ENCODE data around the gene FRMPD1.
"Not testable (repeated sequence)": the region's sequence is repeated elsewhere in the genome, so short reads cannot be mapped to it uniquely, and the experiment has no call there.

The FRMPD1 gene

DNA sequence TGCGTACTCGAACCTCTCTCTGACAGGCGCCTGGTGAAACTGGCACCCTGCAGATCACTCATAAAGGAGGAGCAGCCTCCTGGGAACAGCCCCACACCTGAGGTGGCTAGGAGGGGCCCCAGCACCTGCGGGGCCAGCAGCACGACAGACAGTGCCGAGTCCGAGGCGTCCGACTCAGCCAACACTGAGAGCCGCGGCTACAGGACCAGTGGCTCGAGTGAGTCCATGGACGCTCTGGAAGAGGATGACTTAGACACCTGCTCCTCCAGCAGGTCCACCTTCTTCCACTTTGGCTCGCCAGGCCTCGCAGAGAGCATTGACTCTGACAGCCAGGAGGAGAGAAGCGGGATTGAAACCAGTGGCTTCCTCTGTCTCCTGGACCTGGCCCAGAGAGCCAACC is 89.4 kb downstream of the FRMPD1 start:
- FAIRE-seq, result no peak

DNA sequence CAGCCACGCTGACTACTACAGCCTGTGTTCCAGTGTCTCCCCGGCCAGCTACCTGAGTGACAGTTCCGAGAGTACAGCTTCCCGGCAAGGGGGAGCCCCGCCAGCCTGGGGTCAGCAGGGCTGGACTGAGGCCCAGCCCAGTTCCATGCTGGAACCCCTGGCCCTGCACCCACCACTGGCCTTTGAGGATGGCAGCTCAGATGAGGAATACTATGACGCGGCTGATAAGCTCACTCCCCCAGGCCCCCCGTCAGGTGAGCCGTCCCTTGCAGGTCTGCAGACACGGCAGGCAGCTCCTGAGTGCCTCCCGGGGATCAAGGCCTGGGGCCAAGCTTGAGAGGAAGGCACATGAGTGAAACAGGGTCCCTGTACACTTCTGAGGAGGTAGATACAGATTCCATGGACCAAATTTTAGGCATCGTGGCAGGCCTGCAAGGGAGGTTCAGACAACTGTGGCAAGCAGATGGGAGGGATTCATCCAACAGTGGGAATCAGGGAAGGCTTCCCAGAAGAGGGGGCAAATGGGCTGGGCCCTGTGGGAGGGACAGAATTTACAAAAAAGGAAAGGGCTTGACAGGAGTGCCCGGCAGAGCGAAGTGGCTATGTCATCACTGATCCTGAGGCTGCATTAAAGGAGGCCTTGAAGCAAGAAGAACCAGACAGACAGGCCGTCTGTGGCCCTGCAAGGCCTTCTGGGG is 90.0 kb downstream of the FRMPD1 start:
- FAIRE-seq, result no peak

DNA sequence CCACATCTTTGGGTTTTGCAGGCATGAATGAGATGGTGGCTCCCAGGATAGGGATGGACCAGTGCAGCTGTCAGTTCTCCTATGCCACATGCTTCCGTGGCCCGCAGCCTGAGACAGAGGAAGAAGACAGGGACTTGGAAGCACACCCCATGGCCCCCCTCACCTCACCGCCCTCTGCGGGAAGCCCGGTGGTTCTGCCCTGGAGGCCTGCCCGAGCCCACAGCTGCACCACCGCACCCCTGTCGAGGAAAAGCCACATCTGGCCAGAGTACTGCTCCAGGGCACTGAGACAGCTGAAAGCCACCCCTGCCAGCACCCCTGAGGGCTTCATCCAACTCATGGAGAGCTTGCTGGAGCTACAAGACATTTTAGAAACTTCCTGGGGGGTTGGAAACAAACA is 95.2 kb downstream of the FRMPD1 start:
- no peak for FAIRE-seq

DNA sequence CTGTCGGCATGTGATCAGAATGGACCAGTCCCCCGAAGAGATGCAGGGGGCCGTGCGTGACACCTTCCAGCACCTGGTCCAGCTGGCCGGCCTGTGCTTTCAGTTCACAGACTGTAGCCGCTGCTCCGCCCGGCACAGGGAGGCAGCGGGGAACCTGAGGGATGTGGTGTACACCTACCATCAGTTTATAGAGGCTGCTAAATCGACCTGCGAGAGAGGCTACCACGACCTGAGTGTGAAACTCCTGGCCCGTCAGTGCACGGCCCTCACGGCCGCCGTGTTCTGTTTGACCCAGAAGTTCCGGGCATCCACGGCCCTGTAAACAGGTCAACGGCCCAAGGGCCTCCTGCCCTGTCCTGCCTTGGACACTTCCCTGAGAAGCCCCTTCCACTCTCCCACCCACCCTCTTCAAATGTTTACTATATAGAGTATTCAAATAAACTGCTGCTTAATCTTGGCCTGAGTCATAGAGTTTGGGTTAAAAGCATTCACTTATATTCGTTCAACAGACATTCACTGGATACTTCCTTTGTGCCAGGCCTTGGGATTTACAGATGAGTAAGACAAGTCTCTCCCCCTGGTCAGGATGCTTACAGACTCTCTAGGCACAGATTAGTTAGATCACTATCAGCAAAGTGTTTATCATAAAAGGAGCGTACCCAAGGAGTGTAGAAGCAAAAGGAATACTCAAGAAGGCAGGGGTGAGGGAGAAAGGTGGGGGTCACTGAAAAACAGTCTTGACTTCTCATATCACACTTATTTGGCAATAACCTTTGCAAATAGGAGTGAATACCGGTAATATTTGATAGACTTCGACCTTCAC is 95.9 kb downstream of the FRMPD1 start:
- FAIRE-seq, result no peak

DNA sequence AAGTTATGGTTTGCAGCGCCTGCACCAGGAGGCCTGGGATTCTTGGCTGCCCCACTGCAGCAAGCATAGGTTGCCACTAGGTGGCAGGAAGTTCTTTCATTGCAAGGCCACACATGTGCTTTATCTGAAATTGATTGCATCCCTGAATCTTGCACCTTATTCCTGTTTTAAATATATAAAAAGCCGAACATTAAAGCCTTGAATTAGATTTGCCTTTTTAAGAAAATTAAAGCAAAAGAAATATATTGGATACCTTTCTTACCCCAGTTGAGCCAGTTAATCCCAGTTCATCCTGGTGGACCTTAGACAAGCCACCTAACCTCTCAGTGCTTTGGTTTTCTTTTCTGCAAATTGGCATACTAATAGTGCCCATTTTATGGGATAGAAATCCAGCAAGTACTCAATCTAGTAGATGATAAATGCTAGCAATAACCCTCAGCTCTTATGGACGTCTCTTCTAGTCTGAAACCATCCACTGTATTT is 96.6 kb downstream of the FRMPD1 start:
- peak; percentile 94 for FAIRE-seq

DNA sequence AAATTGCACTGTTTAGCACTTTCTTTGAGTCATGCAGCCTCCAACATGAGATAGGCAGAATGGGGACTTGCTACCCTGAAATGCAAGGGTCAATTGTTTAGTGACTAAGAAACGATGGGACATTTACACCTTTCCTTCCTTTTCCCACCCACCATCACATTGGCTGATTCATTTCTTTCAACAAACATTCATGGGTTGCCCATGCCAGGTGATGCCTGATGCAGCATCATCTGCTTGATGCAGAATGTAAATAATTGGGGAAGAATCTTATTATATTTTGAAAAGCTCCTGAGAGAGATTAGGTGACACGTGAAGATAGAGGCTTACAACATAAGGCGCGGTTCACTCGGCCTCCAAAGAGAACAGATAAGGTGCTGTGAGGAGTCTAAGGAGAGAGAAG is 98.4 kb downstream of the FRMPD1 start:
- FAIRE-seq, result no peak

DNA sequence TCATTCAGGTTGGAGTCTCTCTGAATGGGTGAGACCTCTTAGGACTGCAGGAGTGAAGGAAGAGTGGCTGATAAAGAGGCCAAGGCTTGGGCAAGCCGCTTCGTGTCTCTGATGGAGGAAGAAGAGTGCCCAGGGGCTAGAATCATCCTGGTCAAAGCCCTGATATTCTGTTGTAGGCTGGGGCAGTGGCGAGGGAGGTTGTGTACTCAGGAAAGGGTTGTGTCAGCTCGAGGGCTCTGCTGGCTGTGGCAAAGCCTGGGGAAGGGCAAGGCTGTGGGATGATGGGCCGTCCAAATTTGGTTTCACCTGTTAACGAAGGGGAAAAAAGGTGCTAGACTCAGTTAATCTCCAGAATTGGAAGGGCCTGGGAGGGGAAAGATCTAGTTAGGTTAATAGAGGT is 100.4 kb downstream of the FRMPD1 start:
- no peak for FAIRE-seq

DNA sequence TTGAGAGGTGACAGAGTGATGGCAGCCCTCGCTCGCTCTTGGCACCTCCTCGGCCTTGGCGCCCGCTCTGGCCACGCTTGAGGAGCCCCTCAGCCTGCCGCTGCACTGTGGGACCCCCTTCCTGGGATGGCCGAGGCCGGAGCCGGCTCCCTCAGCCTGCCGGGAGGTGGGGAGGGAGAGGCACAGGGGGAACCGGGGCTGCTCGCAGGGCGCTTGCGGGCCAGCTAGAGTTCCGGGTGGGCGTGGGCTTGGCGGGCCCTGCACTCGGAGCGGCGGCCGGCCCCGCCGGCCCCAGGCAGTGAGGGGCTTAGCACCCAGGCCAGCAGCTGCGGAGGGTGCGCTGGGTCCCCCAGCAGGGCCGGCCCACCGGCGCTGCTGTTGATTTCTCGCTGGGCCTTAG is 101.0 kb downstream of the FRMPD1 start:
- not testable (repeated sequence) for FAIRE-seq

DNA sequence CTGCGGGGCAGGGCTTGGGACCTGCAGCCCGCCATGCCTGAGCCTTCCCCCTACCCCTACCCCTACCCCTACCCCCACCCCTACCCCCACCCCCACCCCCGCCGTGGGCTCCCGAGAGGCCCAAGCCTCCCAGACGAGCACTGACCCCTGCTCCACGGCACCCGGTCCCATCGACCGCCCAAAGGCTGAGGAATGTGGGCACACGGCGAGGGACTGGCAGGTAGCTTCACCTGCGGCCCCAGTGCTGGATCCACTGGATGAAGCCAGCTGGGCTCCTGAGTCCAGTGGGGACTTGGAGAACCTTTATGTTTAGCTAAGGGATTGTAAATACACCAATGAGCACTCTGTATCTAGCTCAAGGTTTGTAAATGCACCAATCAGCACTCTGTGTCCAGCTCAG is 101.4 kb downstream of the FRMPD1 start:
- FAIRE-seq, result not testable (repeated sequence)

DNA sequence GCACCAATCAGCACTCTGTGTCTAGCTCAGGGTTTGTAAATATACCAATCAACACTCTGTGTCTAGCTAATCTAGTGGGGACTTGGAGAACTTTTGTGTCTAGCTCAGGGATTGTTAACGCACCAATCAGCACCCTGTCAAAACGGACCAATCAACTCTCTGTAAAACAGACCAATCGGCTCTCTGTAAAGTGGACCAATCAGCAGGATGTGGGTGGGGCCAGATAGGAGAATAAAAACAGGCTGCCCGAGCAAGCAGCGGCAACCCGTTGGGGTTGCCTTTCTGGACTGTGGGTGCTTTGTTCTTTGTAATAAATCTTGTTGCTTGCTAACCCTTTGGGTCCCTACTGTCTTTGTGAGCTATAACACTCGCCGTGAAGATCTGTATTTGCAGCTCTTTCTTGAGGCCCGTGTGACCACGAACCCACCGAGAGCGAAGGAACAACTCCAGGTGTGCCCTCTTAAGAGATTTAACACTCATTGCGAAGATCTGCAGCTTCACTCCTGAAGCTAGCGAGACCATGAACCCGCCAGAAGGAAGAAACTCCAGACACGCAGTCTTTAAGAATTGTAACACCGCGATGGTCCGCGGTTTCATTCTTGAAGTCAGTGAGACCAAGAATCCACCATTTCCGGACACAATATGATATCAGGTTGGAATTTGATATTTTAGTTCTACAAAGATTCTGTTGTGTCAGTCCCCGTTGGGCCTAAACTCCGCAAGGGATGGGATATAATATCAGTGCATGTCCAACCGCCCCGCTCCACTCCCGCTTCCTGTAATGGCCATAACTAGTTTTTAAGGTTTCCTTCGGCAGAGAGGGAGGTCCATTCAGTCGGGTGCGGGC is 102.1 kb downstream of the FRMPD1 start:
- FAIRE-seq, result no peak

DNA sequence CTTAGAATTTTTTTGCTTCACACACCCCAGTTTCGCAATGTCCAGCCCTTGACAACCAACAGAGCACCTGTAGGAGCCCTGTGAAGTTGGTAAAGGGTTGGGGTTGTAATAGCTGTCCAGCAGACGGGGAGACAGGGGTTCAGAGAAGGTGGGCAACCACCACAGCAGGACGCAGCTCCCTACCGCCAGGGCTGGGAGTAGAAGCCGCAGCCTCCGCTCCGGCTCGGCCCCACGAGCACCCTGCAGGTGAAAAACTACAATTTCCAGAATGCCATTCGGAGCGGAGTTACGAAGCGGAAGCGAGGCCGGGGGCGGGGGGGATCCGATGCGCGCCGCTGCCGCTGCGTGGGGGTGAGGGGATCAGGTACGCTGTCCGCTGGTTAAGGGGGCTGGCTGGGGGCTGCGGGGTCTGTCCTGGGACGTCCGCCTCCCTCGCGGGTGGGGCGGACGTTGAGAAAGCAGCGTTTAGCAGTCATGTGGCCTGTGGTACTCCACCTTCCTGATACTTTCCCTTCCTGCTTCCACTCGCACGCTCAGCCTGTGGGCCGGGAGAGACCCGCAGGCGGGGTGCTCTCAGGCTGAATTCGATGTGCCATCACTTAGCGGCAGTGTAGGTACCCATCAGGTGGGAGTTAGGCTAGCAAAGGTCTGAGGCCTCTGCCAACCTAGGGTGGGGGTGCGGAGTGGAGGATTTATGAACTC is 102.9 kb downstream of the FRMPD1 start, which contains the start of gene TRMT10B:
Gene TRMT10B, plus strand, starts transcription at position 317 of the 702 bp plus-strand sequence. CDS start 8,127 bp downstream, outside the sequence.
- no peak for FAIRE-seq

DNA sequence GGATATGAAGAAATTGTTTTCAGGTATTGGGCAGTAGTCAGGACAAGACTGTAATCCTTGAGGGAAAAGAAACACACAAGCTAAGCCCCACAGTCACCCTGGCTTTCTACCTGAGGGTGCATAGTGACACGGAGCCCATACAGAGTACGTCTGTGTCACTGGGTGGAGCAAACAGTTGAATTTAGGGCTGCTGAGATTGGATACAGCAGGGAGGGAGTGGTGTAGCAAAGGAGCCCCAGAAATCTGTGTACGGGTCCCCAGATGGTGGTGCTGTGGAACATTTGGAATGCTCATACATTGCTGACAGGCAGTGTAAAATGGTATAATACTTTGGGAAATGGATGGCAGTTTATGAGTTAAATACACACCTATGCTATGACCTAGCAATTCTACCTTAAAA is 108.0 kb downstream of the FRMPD1 start:
- FAIRE-seq, result no peak

DNA sequence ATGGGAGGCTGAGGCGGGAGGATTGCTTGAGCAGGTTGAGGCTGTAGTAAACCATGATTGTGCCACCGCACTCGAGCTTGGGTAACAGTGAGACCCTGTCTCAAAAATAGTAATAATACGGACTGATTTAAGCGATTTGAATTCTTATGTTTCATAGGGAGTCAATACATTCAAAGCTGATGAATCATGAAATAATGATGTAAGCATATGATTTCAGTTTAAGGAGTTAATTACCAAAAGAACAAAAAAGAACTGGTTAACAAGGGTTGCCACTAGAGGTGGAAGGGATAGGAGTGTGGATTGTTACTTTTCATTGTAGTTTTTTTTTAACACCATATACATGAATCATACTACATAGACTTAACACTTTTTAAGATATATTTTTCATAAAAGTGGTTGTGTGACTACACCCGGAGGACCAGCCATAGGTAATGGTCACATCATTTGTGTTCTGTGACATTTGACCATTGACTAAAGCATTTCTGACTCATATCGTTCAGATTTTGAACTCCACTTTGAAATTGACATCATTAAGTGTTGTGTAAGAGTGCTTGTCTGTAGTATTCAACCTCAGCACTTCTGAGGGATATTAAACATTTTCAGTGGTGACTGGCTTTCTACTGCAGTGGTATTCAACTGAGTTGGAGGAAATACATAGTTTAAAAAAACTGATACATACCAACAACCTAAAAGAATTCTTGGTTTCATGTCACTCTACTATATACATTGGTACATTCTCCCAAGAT is 109.8 kb downstream of the FRMPD1 start:
- no peak for FAIRE-seq

DNA sequence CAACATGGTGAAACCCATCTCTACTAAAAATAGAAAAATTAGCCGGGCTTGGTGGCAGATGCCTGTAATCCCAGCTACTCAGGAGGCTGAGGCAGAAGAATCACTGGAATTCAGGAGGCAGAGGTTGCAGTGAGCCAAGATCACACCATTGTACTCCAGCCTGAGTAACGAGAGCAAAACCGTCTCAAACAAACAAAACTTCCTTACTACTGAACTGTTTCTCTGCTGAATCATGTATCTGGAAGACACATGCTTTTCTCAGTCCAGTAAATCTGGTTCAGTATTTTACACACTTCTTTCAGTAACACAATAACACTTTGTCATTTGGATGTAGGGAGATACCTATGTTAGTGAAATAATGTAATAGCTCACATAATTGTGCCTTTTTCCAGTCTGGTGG is 110.8 kb downstream of the FRMPD1 start:
- no peak for FAIRE-seq

DNA sequence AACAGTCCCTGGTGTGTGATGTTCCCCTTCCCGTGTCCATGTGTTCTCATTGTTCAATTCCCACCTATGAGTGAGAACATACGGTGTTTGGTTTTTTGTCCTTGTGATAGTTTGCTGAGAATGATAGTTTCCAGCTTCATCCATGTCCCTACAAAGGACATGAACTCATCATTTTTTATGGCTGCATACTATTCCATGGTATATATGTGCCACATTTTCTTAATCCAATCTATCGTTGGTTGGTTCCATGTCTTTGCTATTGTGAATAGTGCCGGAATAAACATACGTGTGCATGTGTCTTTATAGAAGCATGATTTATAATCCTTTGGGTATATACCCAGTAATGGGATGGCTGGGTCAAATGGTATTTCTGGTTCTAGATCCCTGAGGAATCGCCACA is 114.5 kb downstream of the FRMPD1 start:
- FAIRE-seq, result not testable (repeated sequence)

DNA sequence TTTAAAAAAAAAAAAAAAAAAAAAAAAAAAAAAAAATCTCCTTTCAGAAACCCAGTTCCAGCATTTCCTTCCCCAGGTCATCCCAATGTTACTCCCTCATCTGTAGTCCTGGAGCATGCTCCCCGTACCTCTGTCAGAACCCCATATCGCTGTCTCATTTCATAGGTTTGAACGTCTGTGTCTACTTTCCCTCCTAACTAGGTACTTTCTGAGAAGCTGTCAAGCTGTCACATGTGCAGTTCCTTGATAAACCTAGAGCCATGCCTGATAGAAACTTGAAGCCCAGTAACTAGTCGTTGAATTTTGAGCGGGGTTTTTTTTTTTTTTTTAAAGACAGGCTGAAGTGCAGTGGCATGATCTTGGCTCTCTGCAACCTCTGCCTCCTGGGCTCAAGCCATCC is 118.6 kb downstream of the FRMPD1 start:
- FAIRE-seq, result no peak

DNA sequence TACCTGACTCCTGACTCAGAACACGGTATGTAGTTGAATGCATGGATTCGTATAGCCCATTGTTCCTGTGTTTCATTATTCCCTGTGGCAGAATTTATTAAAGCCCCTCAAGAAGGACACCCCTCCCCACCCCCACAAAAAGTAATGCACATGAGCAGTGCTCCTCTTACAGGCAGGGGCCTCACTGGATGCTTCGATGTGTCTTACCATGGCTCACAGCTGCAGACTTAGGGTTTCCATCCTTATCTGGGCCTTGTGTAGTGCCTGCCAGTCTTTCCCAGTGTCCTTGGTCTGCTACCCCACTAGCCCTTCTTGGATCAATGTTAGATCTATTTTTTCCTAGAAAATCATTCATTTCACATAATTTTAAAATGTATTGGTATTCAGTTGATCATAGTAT is 119.2 kb downstream of the FRMPD1 start:
- no peak for FAIRE-seq

DNA sequence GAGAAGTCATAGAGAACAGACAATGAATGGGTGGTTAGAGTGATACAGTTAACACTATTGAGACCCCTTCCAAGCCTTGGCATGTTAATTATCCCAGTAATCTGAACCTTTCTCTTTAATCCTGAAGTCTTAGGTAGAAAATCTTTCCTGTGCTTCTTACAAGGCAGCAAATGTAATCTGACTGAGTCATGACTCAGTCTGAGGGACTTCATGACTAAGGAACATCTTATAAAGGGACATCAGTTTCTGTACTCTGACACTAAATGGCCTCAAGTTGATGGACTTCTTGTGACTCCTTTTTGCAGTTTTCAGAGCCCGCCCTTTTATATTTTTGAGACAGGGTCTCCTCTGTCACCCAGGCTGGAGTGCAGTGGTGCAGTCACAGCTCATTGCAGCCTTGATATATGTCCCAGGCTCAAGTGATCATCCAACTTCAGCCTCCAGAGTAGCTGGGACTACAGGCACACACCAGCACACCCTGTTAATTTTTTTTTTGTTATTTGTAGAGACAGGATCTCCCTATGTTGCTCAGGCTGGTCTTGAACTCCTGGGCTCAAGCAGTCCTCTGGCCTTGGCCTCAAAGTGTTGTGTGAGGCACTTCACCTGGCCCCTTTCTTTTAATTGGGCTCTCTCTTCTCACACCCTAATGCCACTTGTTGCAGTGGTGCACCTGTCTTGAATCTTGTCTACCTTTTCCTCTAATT is 124.6 kb downstream of the FRMPD1 start:
- no peak for FAIRE-seq

DNA sequence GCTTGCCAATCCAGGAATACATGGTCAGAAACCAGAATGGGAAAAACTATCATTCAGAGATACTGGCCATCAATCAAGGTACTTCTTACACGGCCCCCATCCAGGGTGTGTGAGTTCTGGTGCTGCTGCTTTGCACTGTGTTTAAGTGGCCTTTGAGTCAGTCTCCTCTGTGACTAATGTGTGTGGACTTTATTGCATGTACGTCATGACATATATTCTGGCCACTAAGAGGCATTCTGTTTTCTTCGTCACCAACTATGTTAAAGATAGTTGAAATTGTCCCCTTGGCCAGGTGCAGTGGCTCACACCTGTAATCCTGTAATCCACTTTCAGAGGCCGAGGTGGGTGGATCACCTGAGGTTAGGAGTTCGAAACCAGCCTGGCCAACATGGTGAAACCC is 125.6 kb downstream of the FRMPD1 start:
- FAIRE-seq, result no peak

DNA sequence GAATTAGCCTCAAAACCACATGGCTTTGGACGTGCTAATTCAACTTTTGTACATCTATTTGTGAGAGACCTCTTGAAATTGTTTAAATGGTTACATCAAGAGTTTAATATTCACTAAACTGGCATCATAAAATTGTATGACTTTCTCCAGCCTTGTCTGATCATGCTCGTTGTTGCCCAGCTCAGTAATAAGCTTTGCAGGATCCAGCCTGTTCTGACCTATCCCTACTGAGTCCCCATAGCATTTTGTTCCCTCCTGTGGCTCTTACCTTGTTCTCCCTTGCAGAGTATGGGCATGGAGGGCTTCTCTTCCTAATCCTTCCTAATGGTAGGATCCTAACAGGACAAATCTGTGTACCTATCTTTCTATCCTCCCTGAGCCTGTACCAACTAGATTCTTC is 127.8 kb downstream of the FRMPD1 start:
- no peak for FAIRE-seq

DNA sequence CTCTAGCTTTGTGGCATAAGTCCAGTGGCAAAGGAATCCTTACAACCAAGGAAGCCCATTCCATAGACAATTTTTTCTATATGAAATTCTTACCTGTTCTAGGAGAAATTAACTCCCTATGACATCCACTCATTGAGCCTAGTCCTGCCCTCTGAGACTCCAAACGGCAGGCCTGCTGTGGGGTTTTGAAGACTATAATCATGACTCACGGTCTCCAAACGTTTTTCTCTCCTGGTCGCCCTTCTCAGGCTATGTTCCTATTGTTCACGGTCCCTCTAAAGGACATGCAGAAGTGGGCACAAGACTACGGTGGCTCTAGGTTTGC is 133.5 kb downstream of the FRMPD1 start:
- FAIRE-seq, result no peak

Measured in G401.6 (cell line).